Activated T-cell treated with anti-CD3 and anti-CD28 coated beads for 48 hours (primary cell): ENCODE data around the gene UBE2QL1.

Experiments
- DNase-seq: peaks from one replicate; pipeline ENCODE4 v3.0.0-alpha.2; 2020; ENCODE audit warnings: low read depth

UBE2QL1 gene

DNA sequence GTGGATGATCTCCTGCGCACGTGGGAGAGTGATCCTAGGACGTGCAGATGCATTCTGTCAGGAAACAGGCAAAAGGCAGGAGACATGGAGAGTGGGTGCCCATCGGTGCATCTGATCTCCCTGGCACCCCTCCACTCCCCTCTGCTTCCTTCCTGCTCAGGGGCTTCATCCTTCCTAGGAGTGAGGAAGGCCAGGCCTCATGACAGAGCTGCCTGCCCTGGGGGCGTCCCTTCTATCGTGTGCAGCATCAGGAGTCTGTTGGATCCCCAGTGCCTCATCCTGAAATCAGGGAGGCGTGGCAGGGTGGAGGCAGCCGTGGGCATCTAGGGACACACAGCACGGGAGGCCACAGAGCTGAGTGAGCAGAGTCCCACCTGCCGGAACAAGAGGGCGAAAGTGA, 30.1 kb downstream of the UBE2QL1 start:
- no peak for DNase-seq

DNA sequence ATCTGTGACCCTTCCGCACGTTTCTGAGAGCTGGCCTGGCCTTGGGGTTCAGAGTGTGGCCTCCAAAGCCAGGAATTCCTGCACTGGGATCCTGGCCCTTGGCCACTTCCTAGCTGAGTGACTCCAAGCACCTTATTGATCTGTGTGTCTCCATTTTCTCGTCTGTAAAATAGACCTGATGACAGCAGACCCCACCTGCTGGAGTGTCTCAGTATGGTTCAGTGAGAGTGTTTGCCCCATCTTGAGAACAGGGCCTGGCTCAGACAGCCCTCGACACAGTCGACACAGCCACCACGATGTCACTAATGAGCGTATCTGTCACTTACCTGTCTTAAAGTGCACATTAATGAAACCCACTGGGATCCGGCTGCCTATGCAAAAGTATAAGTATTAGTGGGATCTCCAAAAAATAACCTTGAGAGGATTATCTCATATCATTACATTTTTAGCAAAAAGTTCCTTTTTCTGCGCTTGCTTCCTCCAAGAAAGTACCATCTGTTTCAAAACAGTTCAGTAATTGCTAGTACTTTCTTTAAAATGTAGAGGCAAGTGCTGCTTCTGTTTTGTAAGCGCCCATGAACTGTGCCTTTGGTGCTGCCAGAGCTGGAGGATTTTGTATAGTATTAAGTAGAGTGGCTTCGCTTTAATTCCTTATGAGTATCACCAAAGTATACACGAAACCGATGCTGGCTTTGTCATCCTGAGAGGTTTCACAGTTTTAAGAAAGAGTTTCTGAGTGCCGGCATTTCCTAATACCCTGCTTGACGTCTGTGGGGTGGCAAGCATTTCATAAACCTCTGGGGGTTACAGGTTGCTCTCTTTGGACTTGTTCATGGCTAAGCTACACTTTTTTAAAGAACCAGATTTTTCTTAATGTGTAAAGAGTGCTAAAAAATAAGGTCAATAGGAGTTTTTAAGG, 31.7 kb downstream of the UBE2QL1 start:
- no peak for DNase-seq

DNA sequence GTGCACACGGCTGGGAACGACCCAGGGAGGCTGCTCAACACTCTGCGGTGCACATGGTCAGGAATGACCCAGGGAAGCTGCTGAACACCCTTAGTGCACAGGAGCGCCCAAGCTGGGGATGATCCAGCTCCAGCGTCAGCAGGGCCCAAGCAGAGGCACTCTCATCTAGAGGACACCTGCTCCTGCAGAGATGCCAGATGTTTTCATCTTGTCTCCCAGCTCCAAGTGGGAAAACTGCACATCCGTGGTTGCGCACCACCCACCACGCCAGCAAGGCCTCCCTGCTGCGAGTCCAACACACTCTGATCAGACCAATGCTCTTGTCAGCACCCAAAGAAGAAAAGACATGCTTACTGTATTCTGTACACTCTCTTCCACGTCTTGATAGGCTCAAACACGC, 34.1 kb downstream of the UBE2QL1 start:
- no peak for DNase-seq

DNA sequence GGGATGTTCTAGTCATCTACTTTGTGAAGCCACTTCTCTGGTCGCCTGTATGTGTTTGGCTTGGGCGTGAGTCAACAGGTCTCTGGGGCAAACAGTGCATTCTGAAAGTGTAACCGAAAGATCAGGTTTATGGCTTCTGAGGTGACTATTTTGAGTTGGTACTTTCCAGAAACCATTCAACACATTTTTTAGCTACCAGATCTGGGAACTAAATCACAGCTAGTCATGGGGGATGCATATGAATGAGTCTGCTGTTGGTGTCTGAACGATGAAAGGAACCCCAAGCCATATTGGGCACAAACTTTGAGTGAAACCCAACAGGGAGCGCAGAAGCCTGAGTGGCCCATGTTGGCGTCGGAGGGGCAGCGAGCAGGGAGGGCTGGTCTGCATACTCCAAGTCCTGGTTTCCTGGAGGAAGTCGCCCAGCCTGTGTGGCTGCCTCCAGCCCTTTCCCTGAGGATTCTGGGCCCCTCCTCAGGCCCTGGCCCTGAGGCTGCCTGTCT, 35.3 kb downstream of the UBE2QL1 start:
- peak; percentile 15 for DNase-seq

DNA sequence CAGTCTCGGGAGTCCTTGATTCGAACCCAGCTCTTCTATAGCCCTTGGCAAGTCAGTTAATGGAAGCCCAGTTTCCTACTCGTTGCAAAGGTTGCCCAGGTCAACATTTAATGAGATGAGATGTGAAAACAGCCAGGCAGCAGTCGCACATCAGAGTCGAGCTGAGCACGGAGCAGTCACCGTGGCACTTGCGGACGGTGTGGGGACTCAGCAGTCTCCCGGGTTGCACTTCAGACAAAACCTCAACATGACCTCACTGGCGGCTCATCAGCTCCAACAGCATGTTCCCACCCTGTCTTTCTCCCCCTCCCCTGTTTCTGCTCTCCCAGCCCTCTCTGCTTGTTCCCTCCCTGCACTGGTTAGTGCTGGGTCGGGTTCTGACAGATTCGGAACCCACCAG, 35.8 kb downstream of the UBE2QL1 start:
- DNase-seq = no peak

DNA sequence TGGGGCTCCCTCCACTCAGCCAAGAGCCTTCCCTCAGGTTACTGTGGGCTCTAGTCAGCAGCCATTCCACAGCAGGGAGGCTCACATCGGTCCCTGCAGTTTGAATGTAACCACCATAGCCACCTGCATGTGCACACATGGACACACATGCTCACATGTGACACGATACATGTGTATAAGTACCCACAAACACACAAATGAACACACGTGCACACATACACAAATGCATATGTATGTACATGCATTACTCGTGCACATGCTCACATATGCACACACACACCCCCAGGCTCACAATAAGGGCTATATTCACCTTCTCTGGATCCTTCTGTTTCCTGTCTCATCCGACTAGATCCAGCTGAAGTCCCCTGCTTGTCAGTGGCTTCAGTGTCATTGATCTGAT, 36.2 kb downstream of the UBE2QL1 start:
- DNase-seq = no peak

DNA sequence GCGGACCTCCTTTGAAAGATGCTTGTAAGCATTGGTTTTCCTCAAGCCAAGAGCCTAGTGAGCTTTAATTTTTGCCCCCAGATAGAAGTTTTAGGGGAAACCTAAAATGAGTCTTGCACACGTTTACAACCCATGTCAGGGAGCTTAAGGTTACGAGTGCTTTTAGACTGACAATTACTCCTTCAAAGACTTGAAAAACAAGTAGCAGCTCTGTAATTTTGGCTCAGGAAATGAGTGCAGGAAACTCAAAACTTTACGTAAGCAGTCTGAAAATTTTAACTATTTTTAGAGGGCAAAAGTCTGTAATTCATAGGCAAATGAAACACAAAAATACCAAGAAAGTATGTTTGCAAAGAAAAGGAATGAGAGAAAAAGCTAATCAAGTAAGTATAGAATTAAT, 36.8 kb downstream of the UBE2QL1 start:
- DNase-seq = no peak

DNA sequence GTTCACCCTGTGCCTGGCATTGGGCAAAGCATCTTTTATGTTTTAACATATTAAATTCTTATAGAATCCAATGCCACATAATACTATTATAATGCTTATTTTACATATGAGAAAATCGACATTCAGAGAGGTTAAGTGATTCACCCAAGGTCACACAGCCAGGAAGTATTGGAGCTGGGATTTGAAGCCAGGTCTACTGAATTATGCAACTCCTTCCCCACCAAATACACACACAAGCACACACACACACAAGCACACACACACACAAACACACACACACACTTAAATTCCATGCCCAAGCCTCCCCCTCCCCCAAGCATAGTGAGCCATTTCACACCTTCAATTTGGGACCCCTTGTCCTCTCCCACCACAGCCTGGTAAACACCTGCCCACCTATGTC, 37.4 kb downstream of the UBE2QL1 start:
- DNase-seq = no peak

DNA sequence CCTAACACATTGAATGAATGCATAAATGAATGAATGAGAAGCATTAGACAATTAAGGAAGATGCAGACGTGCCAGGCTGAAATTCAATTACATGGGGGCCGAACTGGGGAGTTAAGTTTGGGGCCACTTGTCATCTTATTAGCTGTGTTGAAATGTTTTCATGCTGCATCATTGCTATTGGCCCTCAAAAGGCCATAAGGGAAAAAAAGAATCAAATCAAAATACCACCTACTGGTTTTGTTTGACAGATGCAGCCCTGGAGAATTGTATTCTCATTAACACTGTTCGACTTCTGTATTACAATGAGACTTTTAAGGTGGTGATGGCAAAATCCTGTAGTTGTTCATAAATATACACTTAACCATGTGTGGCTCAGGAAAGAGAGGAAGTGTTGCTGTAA, 38.4 kb downstream of the UBE2QL1 start:
- no peak for DNase-seq

DNA sequence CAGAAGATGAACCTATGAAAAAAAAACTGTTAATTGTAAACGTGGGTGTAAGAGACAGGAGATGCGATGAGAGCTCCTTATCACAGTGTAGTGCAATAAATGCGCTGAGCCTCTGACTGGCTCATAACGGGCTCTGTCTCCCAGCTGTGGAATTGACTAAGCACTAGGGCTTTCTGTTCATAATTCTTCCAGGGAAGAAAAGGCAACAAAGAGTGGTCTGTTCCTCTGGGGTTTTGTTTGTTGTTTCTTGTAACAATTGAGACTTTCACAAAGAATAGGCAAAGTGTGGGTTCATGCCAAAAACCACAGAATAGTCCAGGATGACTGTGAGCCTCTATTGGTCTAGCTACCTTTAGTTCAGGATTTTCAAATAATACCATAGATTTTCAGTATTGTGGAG, 39.4 kb downstream of the UBE2QL1 start:
- no peak for DNase-seq

DNA sequence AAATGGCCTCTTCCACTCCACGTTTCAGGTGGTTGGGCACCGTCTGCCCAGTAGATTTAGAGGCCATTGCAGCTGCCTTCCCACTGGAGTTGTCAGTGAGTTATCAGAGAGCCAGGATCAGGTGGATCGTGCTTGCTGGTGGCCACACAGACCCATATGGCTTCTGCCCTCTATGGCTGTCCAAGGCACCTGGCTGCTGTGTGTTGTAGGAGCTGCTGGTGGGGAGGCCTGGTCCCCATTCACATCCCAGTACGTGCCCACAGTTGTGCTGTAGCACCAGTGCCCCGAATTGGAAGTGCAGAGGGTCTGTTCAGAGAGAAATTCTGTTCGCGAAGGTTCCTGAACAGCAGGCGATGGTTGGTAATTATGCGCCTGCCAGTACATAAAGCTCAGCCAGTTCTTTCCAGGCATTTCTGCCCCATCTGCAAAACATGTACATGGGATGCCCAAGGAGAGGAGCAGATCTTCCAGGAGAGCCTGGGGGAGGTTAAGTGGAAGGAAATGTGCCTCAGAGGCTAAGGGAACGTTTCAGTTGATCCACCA, 41.1 kb downstream of the UBE2QL1 start:
- no peak for DNase-seq

DNA sequence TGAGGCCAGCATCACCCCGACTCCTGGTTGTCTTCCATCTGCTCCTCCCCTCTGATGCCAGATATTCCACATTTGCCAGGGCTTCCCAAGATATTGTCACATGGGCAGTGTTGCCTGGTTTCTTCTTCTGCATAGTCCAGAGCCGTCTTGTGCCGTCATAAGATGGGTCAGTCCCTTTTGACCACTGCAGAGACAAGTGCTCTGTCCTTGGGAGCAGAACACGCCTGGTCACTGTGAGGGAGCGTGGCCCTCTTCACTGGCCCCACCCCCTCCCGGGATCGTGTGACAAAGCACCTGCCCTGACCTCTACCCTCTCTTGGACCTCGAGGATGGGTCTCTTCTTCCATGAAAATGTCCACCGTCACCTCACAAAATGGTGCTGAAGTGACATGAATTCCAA, 41.6 kb downstream of the UBE2QL1 start:
- DNase-seq = no peak

DNA sequence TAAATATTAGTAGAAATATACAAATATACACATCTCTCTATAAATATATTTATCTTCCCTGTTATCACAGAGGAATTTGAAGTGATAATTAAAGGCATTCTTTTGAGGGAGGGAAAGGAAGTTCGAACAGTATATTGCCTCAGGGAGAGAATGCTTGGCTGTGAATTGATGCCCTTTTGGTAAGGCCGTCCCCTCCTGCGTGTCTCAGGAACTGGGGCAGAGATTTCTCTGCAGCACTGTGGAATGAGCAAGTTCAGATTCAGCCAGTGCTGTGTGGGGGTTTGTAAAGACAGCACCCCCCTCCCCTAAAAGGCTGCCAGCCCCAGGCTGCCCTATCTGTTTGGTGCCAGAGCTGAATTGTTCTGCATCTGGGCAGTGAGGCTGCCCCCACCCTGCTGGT, 42.0 kb downstream of the UBE2QL1 start:
- no peak for DNase-seq

DNA sequence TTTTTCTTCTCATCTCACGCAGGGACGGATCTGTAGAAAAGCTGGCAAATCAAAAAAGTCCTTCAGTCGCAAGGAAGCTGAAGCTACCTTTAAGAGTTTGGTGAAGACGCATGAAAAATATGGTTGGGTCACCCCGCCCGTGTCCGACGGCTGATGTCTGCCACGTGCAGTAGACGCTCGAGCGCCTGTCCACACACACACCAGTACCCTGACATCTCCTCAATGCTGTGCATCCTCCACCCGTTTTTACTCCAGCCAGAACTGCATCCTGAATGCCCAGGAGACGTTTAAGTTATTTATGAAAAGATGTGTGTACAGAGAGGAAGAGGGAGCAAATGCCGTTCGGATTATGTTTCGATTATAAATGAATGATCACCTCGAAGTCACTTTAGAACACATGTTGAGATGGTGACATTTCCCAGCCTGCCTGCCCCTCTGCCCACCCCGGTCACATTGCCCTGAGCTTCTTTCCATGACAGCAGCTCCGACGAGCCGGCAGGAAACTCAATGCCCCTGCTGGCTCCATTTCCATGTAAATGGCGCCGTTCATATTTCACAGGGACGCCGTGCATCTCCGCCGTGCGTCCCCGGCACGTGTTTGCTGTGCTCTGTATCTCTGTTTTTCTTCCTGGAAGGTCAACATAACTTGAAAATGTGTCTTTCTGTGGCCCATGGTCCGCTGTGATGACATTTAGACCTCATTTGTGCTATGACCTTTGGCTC, 42.7 kb downstream of the UBE2QL1 start:
- DNase-seq = no peak

DNA sequence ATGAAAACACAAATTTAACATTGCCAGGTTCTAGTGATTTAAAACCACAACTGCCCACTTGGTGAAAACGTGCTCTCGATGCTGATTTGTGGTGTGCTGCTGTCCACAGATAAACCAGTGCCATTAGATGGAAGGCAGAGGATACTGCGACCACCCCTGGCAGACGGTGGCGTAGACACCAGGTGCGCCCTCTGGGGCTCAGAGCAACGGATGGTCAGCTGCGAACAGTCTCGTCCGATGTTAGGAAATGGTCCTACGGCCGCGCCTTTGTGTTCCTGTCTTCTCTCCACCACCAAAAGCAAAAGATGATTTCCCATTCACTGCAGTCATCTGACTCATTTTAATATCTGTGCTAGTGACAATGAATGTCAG, 43.2 kb downstream of the UBE2QL1 start:
- DNase-seq = no peak

DNA sequence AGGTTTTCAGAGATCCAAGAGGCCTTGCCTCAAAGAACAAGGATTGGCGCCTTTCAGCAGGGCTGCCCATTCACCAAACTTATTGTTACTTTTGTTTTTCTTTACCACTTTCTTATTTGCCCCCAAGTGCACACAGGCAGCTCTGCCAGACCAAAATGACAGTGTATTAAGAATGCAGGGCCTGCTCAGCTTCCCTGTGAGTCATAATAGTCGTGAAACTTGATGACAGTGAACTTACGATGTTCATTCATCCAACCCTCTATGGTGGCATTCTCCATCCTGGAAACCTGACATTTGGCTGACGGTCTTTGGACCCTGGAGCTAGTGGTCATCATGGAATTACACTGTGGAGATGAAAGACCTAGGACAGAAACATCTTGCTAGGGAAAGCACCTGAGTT, 44.3 kb downstream of the UBE2QL1 start:
- no peak for DNase-seq

DNA sequence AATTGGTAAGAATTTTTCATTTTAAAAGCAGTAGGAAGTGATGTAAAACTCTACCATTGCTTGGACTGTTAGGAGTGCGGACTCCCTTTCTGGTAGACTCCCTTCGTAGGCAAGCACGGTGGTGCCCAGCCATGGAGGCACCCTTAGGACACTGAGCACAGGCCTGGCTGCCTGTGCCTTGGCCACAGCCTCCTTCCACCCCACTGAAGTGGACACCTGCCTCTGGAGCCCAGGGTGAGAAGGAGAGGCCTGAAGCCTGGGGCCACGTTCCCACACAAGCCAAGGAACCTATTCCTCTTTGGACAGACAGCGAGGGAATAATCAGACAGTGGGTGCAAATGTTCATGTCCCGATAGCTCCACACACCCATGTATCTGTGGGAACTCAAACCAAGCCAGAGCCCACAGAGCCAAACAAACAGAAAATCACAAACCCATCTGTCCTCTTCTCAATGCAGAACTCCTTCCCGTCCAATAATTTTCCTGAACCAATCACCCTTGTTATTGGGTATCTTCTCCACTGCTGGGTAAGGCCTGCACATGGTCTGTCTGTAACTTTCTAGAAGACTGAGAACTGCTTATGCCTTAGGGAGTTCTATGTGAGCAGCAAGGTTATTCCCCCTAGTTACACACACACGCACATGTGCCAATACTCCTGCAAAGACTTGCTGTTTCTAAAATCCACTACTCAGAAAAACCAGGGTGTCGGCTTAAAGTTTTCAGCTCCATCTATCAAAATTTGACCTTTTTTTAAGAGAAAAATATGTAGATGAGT, 45.2 kb downstream of the UBE2QL1 start:
- DNase-seq = no peak

DNA sequence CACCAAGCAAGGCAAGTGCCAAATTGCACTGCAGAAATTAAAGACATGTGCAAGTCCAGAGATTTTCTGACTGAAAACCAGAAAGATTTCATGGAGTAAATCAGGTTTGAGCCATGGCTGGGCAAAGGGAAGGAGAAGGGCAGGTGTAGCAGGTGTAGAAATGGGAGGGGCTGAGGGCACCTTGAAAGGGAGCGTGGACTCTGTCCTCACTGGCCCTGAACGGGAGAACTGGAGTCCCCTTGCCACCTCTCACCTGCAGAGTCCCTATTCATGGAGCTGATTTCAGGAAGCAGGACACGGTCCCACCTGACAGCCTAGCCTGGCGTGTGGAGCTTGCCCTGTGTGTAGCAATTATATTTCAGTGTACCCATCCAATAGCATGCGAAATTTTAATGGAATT, 46.3 kb downstream of the UBE2QL1 start:
- no peak for DNase-seq

DNA sequence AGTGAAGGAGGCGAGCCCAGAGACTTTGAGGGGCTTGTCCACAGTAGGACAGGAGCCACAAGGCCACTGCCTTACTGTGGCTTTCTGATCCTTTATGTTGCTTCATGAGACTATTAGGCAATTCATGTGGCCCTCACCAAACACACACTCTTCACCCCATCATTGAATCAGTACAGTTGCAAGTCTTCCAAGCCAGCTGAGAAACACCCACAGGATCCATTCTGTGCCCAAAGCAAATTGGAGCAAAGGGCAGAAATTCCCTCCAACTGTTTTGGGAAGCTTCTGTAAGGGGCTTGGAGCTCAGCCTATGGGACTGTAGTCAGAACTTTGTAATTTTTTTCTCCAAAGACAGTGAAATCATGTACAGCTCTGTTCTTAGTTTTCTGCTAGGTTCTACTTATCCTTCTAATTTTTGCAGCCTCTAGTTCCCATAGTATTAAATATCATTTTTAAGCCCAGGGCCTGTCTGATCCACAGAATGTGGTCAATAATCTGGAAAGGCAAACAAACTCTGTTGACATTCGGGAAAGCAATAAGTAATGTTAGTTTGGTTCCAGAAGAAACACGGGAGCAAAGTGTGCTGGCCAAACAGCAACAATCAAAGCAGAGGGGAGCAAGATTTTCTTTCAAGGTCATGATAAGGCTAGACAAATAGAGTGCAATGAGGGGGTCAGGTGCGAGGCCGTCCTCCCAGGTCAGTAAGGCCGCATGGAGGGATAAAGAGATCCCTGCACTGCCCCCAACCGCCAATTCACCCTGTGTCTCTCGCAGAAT, 47.0 kb downstream of the UBE2QL1 start:
- no peak for DNase-seq

DNA sequence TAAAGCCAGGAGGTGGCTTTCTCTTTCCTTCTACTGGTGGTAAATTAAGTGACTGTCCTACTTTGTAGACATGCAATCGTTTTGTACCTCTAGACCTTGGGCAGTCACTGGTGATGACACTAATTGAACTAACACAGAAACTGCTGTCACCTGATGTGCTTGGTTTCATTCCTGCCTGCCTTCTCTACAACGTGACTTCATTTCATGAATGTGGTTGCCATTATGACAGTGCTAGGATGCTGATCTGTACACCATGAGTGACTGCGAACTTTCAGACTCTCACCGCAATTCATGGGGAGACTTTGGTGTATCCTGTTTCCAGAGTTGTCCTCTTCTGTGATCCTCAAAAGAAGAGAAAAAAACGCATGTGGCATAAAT, 47.5 kb downstream of the UBE2QL1 start:
- DNase-seq = no peak

DNA sequence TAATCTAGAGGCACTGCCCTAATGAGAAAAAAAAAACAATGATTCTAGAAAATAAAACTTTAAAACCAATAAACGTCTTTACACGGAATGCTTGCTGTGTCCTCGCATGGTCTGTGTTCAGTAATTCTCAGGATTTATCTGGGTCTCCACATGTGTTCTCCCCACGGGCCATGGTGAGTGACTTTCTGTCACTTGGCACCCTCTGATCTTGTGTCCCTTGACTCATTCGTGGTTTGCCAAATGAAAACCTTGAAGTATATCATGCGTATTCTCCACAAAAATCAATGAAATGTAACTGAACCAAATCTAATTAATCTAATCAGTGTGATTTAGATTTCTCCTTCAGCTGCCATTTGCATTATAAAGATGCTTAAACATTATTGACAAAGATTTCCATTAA, 48.0 kb downstream of the UBE2QL1 start:
- DNase-seq = no peak

DNA sequence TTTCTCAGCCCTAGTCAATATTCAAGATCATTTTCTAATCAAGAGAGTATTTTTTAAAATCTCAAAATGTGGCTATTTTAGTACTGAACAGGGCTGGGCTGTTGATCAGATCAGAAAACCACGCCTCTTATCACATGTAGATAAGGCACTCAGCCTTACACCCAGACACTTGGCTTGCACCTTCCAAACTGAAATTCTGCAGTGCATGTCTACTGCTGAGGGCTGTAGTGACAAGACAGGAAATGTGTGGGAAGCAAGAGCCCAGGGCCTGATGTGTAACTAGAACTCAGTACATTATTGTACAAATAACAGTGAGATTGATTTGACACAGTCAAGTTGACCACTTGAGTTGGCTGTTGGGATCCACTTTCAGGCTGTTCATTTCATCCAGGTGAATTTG, 48.6 kb downstream of the UBE2QL1 start:
- DNase-seq = no peak
